GM18861 (cell line): Measurements from ENCODE around the gene SPDEF.

Experiments
- ATAC-seq: cut with Tn5 transposase; IDR thresholded peaks from one replicate; pipeline ENCODE4 v1.9.1; 2021; ENCODE audit not compliant: unreplicated experiment

SPDEF gene

GRCh38 chr6:34517461-34517881, 38.7 kb downstream of the SPDEF start:
- no peak for ATAC-seq

GRCh38 chr6:34516391-34517324, 39.5 kb downstream of the SPDEF start:
- no peak for ATAC-seq

- no peak for ATAC-seq
Measured at GRCh38 chr6:34515473-34516387, 40.4 kb downstream of the SPDEF start.

GRCh38 chr6:34514593-34515472, 41.3 kb downstream of the SPDEF start:
- no peak for ATAC-seq

GRCh38 chr6:34514112-34514511, 42.0 kb downstream of the SPDEF start:
- no peak for ATAC-seq

- no peak for ATAC-seq
Measured at GRCh38 chr6:34513646-34514045, 42.5 kb downstream of the SPDEF start.

- no peak for ATAC-seq
Measured at GRCh38 chr6:34512738-34513115, 43.4 kb downstream of the SPDEF start.

GRCh38 chr6:34511915-34512737, 44.0 kb downstream of the SPDEF start:
- ATAC-seq, result no peak

GRCh38 chr6:34511214-34511914, 44.8 kb downstream of the SPDEF start:
- no peak for ATAC-seq

- ATAC-seq, result no peak
Measured at GRCh38 chr6:34510299-34510698, 45.8 kb downstream of the SPDEF start.

GRCh38 chr6:34509782-34510181, 46.3 kb downstream of the SPDEF start:
- ATAC-seq, result no peak

GRCh38 chr6:34508425-34508824, 47.7 kb downstream of the SPDEF start:
- ATAC-seq, result no peak

- no peak for ATAC-seq
Measured at GRCh38 chr6:34506718-34507117, 49.4 kb downstream of the SPDEF start.

- ATAC-seq, result no peak
Measured at GRCh38 chr6:34497411-34497810, 58.7 kb downstream of the SPDEF start.

- no peak for ATAC-seq
Measured at GRCh38 chr6:34496103-34496685, 59.9 kb downstream of the SPDEF start.

- ATAC-seq, result no peak
Measured at GRCh38 chr6:34494973-34495372, 61.2 kb downstream of the SPDEF start.

GRCh38 chr6:34493344-34493743, 62.8 kb downstream of the SPDEF start:
- no peak for ATAC-seq

GRCh38 chr6:34491091-34491430, 65.1 kb downstream of the SPDEF start:
- no peak for ATAC-seq
